Erythroblast (primary cell): Measurements from ENCODE around the gene MED15.

Experiments used
- GATA1 ChIP-seq: IDR thresholded peaks from 2 replicates; pipeline ENCODE4 v1.6.1; 2011; ENCODE audit warnings: low read depth, mild to moderate bottlenecking, control low read depth, low read length, moderate library complexity
- POLR2A ChIP-seq: IDR thresholded peaks from 2 replicates; pipeline ENCODE4 v1.6.1; 2011; ENCODE audit warnings: mild to moderate bottlenecking, low read length

DNA sequence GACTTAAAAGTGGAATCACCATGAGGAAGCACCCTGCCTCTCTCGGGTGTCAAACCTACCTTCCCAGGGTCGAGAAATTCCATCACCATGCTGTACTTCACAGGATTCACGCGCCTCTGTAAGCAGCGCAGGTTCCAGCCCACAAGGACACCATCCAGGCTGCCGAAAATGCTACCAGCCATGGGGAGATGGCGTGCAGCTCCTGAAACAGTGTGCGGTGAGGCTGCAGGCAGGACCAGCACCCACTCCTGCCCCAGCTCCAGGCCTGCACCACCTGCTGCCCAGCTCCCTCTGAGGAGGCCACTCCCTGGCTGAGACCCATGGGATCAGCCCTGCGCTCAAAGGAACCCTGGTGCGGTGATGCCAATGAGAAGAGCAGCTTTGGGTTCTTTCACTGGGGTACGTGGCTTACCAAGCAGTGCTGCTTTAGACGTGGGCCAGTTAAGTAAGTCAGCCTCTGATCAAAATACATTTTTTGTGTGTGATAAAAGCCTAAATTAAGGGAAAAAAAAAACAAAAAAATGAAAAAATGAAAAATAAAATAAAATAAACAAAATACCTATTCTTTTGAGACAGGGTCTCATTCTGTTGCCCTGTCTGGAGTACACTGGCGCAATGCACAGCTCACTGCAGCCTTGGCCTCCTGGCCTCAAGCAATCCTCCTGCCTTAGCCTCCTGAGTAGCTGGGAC is 115.4 kb downstream of the MED15 start:
- TF ChIP-seq POLR2A: no peak
- TF ChIP-seq GATA1: no peak
